GM18951 (cell line): ENCODE data around the gene CEACAM3.

Source experiments
- POLR2A ChIP-seq: IDR thresholded peaks from 4 replicates; pipeline ENCODE4 v1.6.1; 2011; ENCODE audit warnings: mild to moderate bottlenecking; ENCODE audit not compliant: insufficient read length, insufficient read depth; ENCODE audit errors: extremely low read depth
- in situ Hi-C: fragments of 300-500 bp; cut with MboI; formaldehyde crosslinking; loops from one replicate; pipeline ENCODE4 v1.12.0; 2022; ENCODE audit warnings: low sequenced_read_pairs, mixed read lengths, inconsistent platforms; ENCODE audit not compliant: unreplicated experiment

CEACAM3 gene

DNA sequence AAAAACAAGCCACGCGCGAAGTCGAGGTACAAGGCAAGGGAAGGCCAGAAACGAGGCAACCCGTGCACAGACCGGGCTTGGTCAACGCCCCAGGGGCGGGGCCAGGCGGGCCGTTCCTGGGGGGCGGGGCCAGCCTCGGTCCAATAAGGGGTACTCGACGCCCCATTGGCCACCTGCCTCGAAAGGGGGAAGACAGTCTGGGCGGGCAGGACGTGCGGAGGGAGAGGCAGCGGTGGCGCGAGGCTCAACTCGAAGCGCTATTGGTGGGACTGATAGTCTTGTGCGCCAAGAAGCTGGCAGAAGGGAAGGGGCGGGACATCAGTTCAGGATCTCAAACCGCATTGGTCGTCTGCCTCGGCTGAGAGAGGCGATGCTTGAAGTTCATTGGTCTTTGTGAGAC is 48.2 kb downstream of the CEACAM3 start, which contains the start of gene LYPD4:
TSS of gene LYPD4 (minus strand) at position 83 of the 400 bp plus-strand sequence. CDS start 5,398 bp downstream, outside the sequence.
- TF ChIP-seq POLR2A: no peak
- in situ Hi-C loops: no loop called here

DNA sequence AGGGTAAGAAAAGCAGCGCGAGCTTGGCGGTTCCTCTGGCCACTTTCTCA is 48.4 kb downstream of the CEACAM3 start, which contains the start of gene DMRTC2:
TSS of gene DMRTC2 (plus strand) at position 42 of the 50 bp plus-strand sequence. CDS start 2,387 bp downstream, outside the sequence.
- in situ Hi-C loops: no loop called here

DNA sequence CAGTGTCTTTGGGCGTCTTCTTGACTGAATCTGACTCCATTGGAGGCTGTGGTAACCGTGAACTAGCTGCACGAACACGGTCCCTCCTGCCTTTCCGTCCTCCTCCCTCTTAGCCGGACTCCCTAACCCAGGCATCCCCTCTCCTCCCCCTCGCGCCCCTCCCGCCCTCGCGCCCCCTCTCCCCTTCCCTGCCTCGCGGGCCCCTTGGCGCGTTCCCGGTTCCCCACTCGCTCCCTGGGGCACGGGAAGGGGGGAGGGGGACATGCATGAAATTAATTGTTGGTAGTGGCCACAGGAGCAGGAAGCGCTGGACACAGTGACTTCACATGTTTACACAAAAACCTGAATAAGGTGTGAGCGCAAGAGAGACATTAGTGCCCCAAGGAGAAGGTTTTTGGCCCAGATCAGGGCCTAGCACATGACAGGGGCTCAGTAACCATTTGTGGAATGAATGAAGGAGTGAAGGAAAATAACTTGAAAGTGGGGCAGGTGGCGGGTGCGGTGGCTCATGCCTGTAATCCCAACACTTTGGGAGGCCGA is 48.7 kb downstream of the CEACAM3 start:
- no peak for TF ChIP-seq POLR2A
- in situ Hi-C loops: no loop called here

More for the DNA sequence above, 48.4 kb downstream of the CEACAM3 start, which contains the start of gene DMRTC2:
- no peak for TF ChIP-seq POLR2A

DNA sequence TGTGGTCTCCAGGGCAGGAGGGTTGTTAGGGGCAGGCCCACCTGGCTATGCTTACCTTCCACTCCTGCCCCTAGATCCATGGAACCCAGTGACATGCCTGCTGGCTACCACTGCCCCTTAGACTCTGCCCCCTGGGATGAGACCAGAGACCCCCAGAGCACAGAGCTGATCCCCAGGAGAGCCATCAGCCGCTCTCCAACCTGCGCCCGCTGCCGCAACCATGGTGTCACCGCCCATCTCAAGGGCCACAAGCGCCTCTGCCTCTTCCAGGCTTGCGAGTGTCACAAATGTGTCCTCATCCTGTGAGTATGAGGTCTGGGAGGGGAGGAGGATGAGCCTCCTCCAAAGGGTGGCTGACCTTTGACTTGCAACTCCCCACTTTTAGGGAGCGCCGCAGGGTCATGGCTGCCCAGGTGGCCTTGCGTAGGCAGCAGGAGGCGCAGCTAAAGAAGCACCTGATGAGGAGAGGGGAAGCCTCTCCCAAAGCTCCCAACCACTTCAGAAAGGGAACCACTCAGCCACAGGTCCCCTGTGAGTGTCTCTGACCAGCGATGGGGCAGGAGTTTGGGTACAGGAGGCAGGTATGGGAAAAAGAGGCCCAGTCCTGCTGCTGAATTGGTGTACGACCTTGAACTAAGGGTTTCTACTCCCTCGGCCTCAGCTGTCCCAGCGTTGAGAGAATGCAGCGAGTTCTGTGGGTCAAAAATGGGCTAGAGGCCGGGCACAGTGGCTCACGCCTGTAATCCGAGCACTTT is 51.1 kb downstream of the CEACAM3 start:
- no peak for TF ChIP-seq POLR2A
- in situ Hi-C loops: no loop called here

DNA sequence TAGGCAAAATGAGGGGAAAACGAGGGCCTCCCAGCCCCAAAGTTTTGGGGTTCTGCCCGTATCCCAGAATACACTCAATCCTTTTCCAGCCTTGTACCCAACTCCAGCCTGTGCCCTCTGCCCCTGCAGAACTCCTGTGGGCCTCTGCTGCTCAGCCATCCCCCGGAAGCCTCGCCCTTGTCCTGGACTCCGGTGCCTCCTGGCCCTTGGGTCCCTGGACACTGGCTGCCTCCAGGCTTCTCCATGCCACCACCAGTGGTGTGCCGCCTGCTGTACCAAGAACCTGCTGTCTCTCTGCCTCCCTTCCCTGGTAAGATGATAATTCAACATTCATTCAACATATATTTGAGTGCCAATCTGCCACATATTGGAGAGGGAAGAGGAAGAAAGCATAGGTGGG is 52.3 kb downstream of the CEACAM3 start:
- TF ChIP-seq POLR2A: no peak
- in situ Hi-C loops: no loop called here

DNA sequence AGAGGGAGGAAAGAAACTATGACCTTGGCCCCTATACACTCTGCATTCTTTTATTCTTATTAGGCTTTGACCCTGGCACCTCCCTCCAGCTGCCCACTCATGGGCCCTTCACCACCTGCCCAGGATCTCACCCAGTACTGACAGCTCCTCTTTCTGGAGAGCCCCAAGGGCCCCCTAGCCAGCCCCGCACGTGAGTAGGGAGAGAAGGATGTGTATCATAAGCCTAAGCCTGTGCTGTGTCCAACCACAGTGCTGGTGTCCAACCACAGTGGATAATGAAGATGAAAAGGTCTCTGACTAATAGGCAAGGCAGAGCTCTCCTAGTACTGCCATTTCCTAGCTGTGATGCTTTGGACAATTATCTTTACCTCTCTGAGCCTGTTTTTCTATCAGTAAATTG is 52.7 kb downstream of the CEACAM3 start:
- TF ChIP-seq POLR2A: no peak
- in situ Hi-C loops: no loop called here

DNA sequence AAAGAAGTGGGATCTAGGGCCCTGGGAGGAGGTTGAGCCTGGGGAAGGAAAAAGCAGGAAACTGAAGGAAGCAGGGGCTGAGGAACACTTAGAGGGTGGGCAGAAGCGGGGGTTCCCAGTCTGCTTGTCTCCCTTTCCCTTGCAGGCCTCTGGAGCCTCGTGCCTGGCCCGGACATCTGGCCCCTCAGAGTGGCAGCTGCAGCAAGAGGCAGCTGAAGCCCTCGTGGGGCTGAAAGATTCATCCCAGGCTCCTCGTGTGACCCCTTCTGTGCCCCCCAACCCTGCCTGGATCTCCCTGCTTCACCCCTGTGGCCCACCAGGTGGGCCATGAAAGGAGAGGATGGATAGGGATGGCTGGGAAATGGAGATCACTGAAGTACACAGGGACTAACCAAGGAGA is 54.0 kb downstream of the CEACAM3 start:
- in situ Hi-C loops: no loop called here
- TF ChIP-seq POLR2A: no peak

DNA sequence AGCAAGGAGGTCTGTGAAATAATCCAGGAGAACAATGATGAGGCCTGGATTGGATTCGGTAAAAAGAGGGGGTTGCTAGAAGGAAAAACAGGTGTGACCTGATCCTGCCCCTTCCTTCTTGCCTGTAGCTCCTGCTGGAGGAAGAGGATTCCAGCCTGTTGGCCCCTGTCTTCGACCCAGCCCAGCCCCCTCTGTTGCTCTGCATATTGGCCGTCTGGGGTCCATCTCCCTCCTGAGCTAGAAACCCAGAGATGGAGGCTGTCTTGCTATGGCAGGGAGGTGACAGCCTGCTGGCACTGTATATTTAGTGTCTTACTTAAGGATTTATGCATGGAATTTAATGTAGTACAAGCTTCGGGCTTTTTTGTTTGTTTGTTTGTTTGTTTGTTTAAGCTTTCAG is 55.1 kb downstream of the CEACAM3 start:
- in situ Hi-C loops: no loop called here
- TF ChIP-seq POLR2A: no peak

DNA sequence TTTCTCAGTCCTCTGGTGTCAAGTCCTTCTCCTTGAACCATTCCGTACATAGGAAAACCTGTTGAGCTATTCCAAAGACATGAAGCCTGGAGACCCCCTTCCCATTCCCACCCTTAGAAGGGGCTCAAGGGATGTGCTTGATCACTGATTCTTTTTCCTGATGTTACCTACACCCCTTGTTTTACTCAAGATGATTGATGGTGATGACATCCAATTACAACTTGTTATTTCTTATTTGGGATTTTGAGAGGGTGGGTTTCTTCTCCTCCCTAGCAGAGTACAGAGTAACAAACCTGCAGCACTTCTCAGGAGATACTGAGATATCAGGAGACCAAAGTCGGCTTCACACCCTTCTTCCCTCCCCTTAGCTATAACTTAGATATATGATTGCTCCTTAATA is 57.0 kb downstream of the CEACAM3 start:
- in situ Hi-C loops: no loop called here
- TF ChIP-seq POLR2A: no peak

DNA sequence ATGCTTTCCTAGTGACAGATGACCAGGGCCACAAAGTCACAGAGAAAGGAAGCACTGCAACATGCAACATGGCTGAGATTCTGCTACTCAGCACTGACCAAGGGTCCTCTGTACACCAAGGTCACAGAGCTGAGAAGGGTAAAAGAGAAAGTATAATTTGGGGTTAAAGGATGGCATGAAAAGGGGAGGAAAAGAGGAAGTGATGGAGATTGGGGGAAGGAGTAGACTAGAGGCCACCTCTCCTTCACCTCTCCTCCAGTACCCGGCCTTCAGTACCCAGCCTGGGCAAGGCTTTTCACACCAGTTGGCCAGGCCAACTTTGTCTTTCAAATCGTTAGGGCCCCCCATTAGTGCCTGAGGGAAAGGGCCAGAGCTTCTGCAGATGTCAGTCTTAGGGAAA is 57.4 kb downstream of the CEACAM3 start:
- in situ Hi-C loops: no loop called here
- no peak for TF ChIP-seq POLR2A

DNA sequence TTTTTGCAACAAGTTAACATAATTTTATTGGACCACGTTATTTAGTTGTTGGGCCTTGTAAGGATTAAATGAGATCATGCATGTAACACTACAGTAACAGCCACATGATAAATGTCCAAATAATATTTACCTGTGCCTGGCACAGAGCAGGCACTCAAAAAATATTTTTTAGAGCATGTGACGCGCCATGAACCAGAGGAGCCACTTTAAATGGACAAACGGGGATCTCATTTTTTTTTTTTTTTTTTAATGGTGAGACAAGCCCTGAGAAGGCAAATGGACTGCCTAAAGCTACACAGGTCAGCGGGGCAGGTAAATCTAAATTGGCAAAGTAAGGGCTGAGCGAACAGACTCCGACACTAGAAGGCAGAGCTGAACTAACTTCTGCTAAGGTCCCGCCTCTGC is 62.8 kb downstream of the CEACAM3 start:
- TF ChIP-seq POLR2A: no peak
- in situ Hi-C loops: no loop called here

DNA sequence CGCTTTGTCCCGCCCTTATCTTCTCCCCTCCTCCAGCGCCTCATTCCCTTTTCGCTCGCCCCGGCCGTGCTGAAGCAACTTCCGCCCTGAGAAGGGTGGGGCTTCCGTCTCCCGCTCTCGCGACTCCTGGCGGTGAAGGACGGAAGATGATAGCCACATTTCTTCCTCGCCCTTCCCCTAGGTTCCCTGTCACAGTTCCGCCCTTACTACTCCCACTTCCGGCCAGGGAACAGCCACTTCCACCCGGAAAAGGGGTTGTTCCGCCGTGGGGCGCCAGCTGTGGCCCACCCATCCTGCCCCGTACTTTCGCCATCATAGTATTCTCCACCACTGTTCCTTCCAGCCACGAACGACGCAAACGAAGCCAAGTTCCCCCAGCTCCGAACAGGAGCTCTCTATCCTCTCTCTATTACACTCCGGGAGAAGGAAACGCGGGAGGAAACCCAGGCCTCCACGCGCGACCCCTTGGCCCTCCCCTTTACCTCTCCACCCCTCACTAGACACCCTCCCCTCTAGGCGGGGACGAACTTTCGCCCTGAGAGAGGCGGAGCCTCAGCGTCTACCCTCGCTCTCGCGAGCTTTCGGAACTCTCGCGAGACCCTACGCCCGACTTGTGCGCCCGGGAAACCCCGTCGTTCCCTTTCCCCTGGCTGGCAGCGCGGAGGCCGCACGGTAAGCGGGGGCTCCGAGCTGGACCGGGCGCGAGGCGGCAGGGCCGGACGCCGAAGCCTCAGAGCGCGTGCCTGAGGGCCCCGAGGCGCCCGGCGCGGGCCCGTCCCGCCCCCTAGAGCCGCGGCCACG is 63.4 kb downstream of the CEACAM3 start, which contains the start of gene RPS19:
TSS of gene RPS19 (plus strand) at position 638 of the 801 bp plus-strand sequence. CDS start 520 bp downstream, outside the sequence.
- in situ Hi-C loops: no loop called here
- TF ChIP-seq POLR2A: peak; percentile 96

DNA sequence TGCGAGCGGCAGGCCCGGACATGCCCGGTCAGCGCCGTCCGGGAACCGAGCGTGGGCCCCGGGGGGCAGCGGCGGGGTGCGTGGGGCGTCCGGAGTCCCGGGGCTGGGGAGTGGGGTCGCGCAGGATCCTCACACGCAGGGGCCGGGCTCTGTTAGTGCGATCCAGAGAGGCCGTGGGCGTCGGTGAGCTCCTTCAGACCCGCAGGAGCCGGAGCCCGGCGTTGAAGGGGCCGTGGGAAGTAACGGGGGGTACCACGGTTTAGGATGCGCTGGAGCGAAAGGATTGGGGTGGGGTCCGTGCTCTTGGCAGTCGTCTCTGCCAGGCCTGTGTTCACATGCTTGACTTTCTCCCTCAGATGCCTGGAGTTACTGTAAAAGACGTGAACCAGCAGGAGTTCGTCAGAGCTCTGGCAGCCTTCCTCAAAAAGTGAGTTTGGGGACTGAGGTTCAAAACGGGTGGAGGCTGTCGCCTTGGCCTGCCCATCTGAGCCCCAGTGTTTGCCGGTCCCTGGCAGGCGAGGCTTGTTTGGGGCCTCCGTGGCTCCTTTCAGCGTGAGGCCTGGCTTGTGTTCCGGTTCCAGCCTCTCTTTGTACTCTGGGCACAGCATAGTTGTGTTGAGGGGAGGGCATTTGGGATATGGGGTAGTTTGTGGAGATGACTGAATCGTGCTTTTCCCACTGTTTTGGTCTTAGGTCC is 64.2 kb downstream of the CEACAM3 start:
- no peak for TF ChIP-seq POLR2A
- in situ Hi-C loops: no loop called here
